ENCODE data around the gene CTBP2. TPM values are rescaled to one million over a fixed set of nuclear protein-coding genes. Genes with fewer than 3 reads are reported as not detected.

The CTBP2 gene
- total RNA-seq, 1 donor from 2014 or later: 55.2 TPM

GRCh38 chr10:125154529-125154928 is 5.8 kb downstream of the CTBP2 start:
- Mint-ChIP-seq H3K9me3 (no peaks in the 10 kb centered on the region), H3K4me1 (peaks cover 72% of the 10 kb centered on the region), H3K36me3 (peaks cover 15% of the 10 kb centered on the region), H3K27me3 (ENCODE audit: insufficient read depth, low read depth) (peaks cover 2% of the 10 kb centered on the region), H3K27ac (no peak overlapping the region), H3K4me3 (peak overlapping the region; percentile 80)
- Histone ChIP-seq H3K27ac (no peak overlapping the region), H3K9ac (no peak overlapping the region), H3K27me3 (no peaks in the 10 kb centered on the region), H3K36me3 (no peaks in the 10 kb centered on the region), H3K4me1 (peaks cover 72% of the 10 kb centered on the region), H3K4me2 (peak overlapping the region; percentile 98), H4K20me1 (ENCODE audit: low read depth) (peaks cover 93% of the 10 kb centered on the region), H3F3A (ENCODE audit: low read depth) (peaks cover 56% of the 10 kb centered on the region), H3K4me3 (peak overlapping the region; percentile 37), H2AFZ (replicated peaks) (no peak overlapping the region), H3K9me3 (ENCODE audit: low read depth) (no peaks in the 10 kb centered on the region), H3K79me2 (ENCODE audit: low read depth) (peaks cover 98% of the 10 kb centered on the region)
- TF ChIP-seq CTCF (IDR thresholded peaks at IDR 0.05) (no peak), EZH2 (IDR thresholded peaks at IDR 0.05) (no peak), EZH2phosphoT487 (IDR thresholded peaks at IDR 0.05) (no peak)
- no peak for DNase-seq (ENCODE audit: low spot score)

GRCh38 chr10:125153703-125154490 is 6.5 kb downstream of the CTBP2 start:
- H3K27me3 ChIP-seq: no peaks in the 10 kb centered on the region
- no peak overlapping the region for H3K4me3 ChIP-seq
- no peak for DNase-seq (ENCODE audit: low spot score)
- no peaks in the 10 kb centered on the region for H3K9me3 ChIP-seq (ENCODE audit: low read depth)
- H3K4me2 ChIP-seq: peak overlapping the region; percentile 98
- H2AFZ ChIP-seq (replicated peaks): no peak overlapping the region
- Mint-ChIP-seq H3K4me1 (peaks cover 76% of the 10 kb centered on the region), H3K36me3 (peaks cover 15% of the 10 kb centered on the region), H3K27me3 (ENCODE audit: insufficient read depth, low read depth) (peaks cover 2% of the 10 kb centered on the region), H3K9me3 (no peaks in the 10 kb centered on the region), H3K27ac (peak overlapping the region; percentile 18), H3K4me3 (peak overlapping the region; percentile 80)
- peaks cover 56% of the 10 kb centered on the region for H3F3A ChIP-seq (ENCODE audit: low read depth)
- peaks cover 100% of the 10 kb centered on the region for H4K20me1 ChIP-seq (ENCODE audit: low read depth)
- TF ChIP-seq EZH2phosphoT487 (IDR thresholded peaks at IDR 0.05) (no peak), EZH2 (IDR thresholded peaks at IDR 0.05) (no peak), CTCF (IDR thresholded peaks at IDR 0.05) (no peak)
- H3K27ac ChIP-seq: no peak overlapping the region
- peaks cover 75% of the 10 kb centered on the region for H3K4me1 ChIP-seq
- no peaks in the 10 kb centered on the region for H3K36me3 ChIP-seq
- H3K79me2 ChIP-seq (ENCODE audit: low read depth): peaks cover 100% of the 10 kb centered on the region
- no peak overlapping the region for H3K9ac ChIP-seq

GRCh38 chr10:125152450-125153368 is 7.7 kb downstream of the CTBP2 start:
- Histone ChIP-seq H3K36me3 (no peaks in the 10 kb centered on the region), H3K27ac (no peak overlapping the region), H3F3A (ENCODE audit: low read depth) (peaks cover 55% of the 10 kb centered on the region), H3K9me3 (ENCODE audit: low read depth) (no peaks in the 10 kb centered on the region), H3K79me2 (ENCODE audit: low read depth) (peaks cover 100% of the 10 kb centered on the region), H3K4me1 (peaks cover 79% of the 10 kb centered on the region), H2AFZ (replicated peaks) (no peak overlapping the region), H3K9ac (no peak overlapping the region), H3K4me2 (peak overlapping the region; percentile 78), H4K20me1 (ENCODE audit: low read depth) (peaks cover 100% of the 10 kb centered on the region), H3K4me3 (peak overlapping the region; percentile 42), H3K27me3 (no peaks in the 10 kb centered on the region)
- H3K4me1 Mint-ChIP-seq: peaks cover 82% of the 10 kb centered on the region
- H3K9me3 Mint-ChIP-seq: no peaks in the 10 kb centered on the region
- TF ChIP-seq CTCF (IDR thresholded peaks at IDR 0.05) (no peak), EZH2phosphoT487 (IDR thresholded peaks at IDR 0.05) (no peak)
- H3K4me3 Mint-ChIP-seq: peak overlapping the region; percentile 43
- H3K27me3 Mint-ChIP-seq (ENCODE audit: insufficient read depth, low read depth): no peaks in the 10 kb centered on the region
- DNase-seq (ENCODE audit: low spot score): peak; percentile 32
- H3K27ac Mint-ChIP-seq: peak overlapping the region; percentile 63
- peaks cover 18% of the 10 kb centered on the region for H3K36me3 Mint-ChIP-seq

Measured in neural progenitor cell (in vitro differentiated cells).